HG02938 (cell line): ENCODE results near the gene TBC1D22B.
"Not testable (repeated sequence)": the region's sequence is repeated elsewhere in the genome, so short reads cannot be mapped to it uniquely, and the experiment has no call there.

Experiments
- ATAC-seq: cut with Tn5 transposase; IDR thresholded peaks from one replicate; pipeline ENCODE4 v1.9.1; 2021; ENCODE audit warnings: mild to moderate bottlenecking, moderate library complexity; ENCODE audit not compliant: unreplicated experiment

Gene TBC1D22B

GRCh38 chr6:37320646-37321045, 63.1 kb downstream of the TBC1D22B start:
- ATAC-seq = no peak

- no peak for ATAC-seq
Measured at GRCh38 chr6:37321101-37321500, 63.5 kb downstream of the TBC1D22B start.

- no peak for ATAC-seq
Measured at GRCh38 chr6:37321516-37322415, 64.2 kb downstream of the TBC1D22B start.

- ATAC-seq = no peak
Measured at GRCh38 chr6:37323580-37323979, 66.0 kb downstream of the TBC1D22B start.

- ATAC-seq = no peak
Measured at GRCh38 chr6:37324131-37325033, 66.8 kb downstream of the TBC1D22B start.

GRCh38 chr6:37330345-37330744, 72.8 kb downstream of the TBC1D22B start:
- ATAC-seq = not testable (repeated sequence)

GRCh38 chr6:37331047-37331446, 73.5 kb downstream of the TBC1D22B start:
- ATAC-seq = no peak

- ATAC-seq = no peak
Measured at GRCh38 chr6:37332894-37333293, 75.3 kb downstream of the TBC1D22B start.

- ATAC-seq = no peak
Measured at GRCh38 chr6:37334047-37334446, 76.5 kb downstream of the TBC1D22B start.

GRCh38 chr6:37338317-37338716, 80.7 kb downstream of the TBC1D22B start:
- not testable (repeated sequence) for ATAC-seq

- ATAC-seq = no peak
Measured at GRCh38 chr6:37338745-37339255, 81.2 kb downstream of the TBC1D22B start.

- no peak for ATAC-seq
Measured at GRCh38 chr6:37339741-37340638, 82.4 kb downstream of the TBC1D22B start.

GRCh38 chr6:37340639-37340943, 83.0 kb downstream of the TBC1D22B start:
- ATAC-seq = no peak

GRCh38 chr6:37343248-37343647, 85.7 kb downstream of the TBC1D22B start:
- ATAC-seq = no peak

- no peak for ATAC-seq
Measured at GRCh38 chr6:37344308-37344707, 86.7 kb downstream of the TBC1D22B start.

- ATAC-seq = not testable (repeated sequence)
Measured at GRCh38 chr6:37345804-37346203, 88.2 kb downstream of the TBC1D22B start.

GRCh38 chr6:37347177-37347576, 89.6 kb downstream of the TBC1D22B start:
- no peak for ATAC-seq

- ATAC-seq = no peak
Measured at GRCh38 chr6:37347670-37348111, 90.1 kb downstream of the TBC1D22B start.

GRCh38 chr6:37351027-37351426, 93.5 kb downstream of the TBC1D22B start:
- no peak for ATAC-seq

GRCh38 chr6:37352384-37352783, 94.8 kb downstream of the TBC1D22B start:
- no peak for ATAC-seq
